ENCODE measurements around the gene CAMKK1. TPM values are rescaled to one million over a fixed set of nuclear protein-coding genes. Genes with fewer than 3 reads are reported as not detected.
A peak's percentile ranks its signal among the peaks of the same experiment; 100 is the strongest.

CAMKK1 gene
- total and polyA plus RNA-seq, 2 of the 4 experiments (the other 2 are of a cell fraction), result 4.1 to 8.2 TPM

GRCh38 chr17:3867106-3867505 is 25.7 kb downstream of the CAMKK1 start:
- Histone ChIP-seq H2BK120ac (ENCODE audit: low read depth, low read length) (no peak overlapping the region), H3K79me1 (ENCODE audit: low read depth in 1 of 2, low read length in 2 of 2) (no peaks in the 10 kb centered on the region), H3K4me1 (ENCODE audit: control insufficient read depth, insufficient read depth, low read length) (no peaks in the 10 kb centered on the region), H3K9me3 (ENCODE audit: control insufficient read depth, insufficient read depth, low read length) (no peaks in the 10 kb centered on the region), H2AK5ac (ENCODE audit: low read depth, low read length) (no peak overlapping the region), H2BK20ac (ENCODE audit: low read depth, low read length) (no peak overlapping the region), H4K20me1 (ENCODE audit: insufficient read depth, low read length) (no peaks in the 10 kb centered on the region), H3K9me1 (ENCODE audit: insufficient read depth, low read length) (no peaks in the 10 kb centered on the region), H2BK5ac (ENCODE audit: low read depth, low read length, poor library complexity, severe bottlenecking) (no peak overlapping the region), H4K8ac (ENCODE audit: low read depth in 2 of 2, low read length in 2 of 2) (no peak overlapping the region), H3K18ac (ENCODE audit: low read depth, low read length) (no peak overlapping the region), H4K5ac (ENCODE audit: low read depth, low read length) (no peak overlapping the region), H3K27ac (ENCODE audit: insufficient read depth, low read length) (no peak overlapping the region), H3K4ac (ENCODE audit: low read depth, low read length) (no peak overlapping the region), H3K23ac (ENCODE audit: low read depth, low read length) (no peak overlapping the region), H2BK15ac (ENCODE audit: low read depth, low read length) (no peak overlapping the region), H3K36me3 (ENCODE audit: control insufficient read depth, insufficient read depth, low read length) (peaks cover 13% of the 10 kb centered on the region; the same call in 1 of the 2 replicates), H3K4me3 (ENCODE audit: insufficient read depth, low read depth, low read length) (no peak overlapping the region), H3K9ac (ENCODE audit: low read depth, low read length) (no peak overlapping the region), H3K4me2 (ENCODE audit: low read depth, low read length) (no peak overlapping the region), H3K56ac (ENCODE audit: extremely low read depth, insufficient read depth, low read length) (no peak overlapping the region), H4K91ac (ENCODE audit: insufficient read depth, low read depth, low read length) (no peak overlapping the region), H2AK9ac (replicated peaks; ENCODE audit: low read depth, low read length, poor library complexity) (peak overlapping the region; percentile 82), H2AFZ (replicated peaks; ENCODE audit: low read length, poor library complexity) (peak overlapping the region; percentile 21), H3K14ac (replicated peaks; ENCODE audit: low read depth, low read length) (no peak overlapping the region), H3K27me3 (ENCODE audit: control insufficient read depth, insufficient read depth, low read length) (no peaks in the 10 kb centered on the region)
- CTCF ChIA-PET, result no interaction called here
- intact Hi-C loops (cut with micrococcal nuclease) (loop anchor here (10.0 kb wide), 1 partner anchor 208 kb away; no protein-coding TSS in a partner anchor), dilution Hi-C loops (cut with HindIII; ENCODE audit: low sequenced_read_pairs, unreplicated experiment) (no loop called here), in situ Hi-C loops (cut with MboI; ENCODE audit: low sequenced_read_pairs) (no loop called here)
- POLR2A ChIA-PET (ENCODE audit: unreplicated experiment), result no interaction called here
- DNase-seq (no peak), ATAC-seq (ENCODE audit: low read depth) (no peak)
- TF ChIP-seq RAD21 (IDR thresholded peaks at IDR 0.05; ENCODE audit: low read length), result no peak
- no peak for TF ChIP-seq NFE2L2 (IDR thresholded peaks at IDR 0.05; ENCODE audit: low read depth, low read length)
- TF ChIP-seq, protein P1, sequence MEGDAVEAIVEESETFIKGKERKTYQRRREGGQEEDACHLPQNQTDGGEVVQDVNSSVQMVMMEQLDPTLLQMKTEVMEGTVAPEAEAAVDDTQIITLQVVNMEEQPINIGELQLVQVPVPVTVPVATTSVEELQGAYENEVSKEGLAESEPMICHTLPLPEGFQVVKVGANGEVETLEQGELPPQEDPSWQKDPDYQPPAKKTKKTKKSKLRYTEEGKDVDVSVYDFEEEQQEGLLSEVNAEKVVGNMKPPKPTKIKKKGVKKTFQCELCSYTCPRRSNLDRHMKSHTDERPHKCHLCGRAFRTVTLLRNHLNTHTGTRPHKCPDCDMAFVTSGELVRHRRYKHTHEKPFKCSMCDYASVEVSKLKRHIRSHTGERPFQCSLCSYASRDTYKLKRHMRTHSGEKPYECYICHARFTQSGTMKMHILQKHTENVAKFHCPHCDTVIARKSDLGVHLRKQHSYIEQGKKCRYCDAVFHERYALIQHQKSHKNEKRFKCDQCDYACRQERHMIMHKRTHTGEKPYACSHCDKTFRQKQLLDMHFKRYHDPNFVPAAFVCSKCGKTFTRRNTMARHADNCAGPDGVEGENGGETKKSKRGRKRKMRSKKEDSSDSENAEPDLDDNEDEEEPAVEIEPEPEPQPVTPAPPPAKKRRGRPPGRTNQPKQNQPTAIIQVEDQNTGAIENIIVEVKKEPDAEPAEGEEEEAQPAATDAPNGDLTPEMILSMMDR (conservative IDR thresholded peaks at IDR 0.05; ENCODE audit: low read depth, low read length), result no peak
- TF ChIP-seq, protein P2, sequence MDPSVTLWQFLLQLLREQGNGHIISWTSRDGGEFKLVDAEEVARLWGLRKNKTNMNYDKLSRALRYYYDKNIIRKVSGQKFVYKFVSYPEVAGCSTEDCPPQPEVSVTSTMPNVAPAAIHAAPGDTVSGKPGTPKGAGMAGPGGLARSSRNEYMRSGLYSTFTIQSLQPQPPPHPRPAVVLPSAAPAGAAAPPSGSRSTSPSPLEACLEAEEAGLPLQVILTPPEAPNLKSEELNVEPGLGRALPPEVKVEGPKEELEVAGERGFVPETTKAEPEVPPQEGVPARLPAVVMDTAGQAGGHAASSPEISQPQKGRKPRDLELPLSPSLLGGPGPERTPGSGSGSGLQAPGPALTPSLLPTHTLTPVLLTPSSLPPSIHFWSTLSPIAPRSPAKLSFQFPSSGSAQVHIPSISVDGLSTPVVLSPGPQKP (IDR thresholded peaks at IDR 0.05; ENCODE audit: borderline replicate concordance, low read depth, low read length), result no peak
- TF ChIP-seq MXI1 (IDR thresholded peaks at IDR 0.05; ENCODE audit: borderline replicate concordance, low read depth, low read length), result no peak
- no peak for TF ChIP-seq MAZ (IDR thresholded peaks at IDR 0.05; ENCODE audit: borderline replicate concordance, low read depth, low read length)
- TF ChIP-seq, protein P3, sequence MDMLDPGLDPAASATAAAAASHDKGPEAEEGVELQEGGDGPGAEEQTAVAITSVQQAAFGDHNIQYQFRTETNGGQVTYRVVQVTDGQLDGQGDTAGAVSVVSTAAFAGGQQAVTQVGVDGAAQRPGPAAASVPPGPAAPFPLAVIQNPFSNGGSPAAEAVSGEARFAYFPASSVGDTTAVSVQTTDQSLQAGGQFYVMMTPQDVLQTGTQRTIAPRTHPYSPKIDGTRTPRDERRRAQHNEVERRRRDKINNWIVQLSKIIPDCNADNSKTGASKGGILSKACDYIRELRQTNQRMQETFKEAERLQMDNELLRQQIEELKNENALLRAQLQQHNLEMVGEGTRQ (IDR thresholded peaks at IDR 0.05; ENCODE audit: low read depth, low read length), result no peak
- TF ChIP-seq RFX5 (IDR thresholded peaks at IDR 0.05; ENCODE audit: low read depth, low read length), result no peak
- no peak for TF ChIP-seq BHLHE40 (IDR thresholded peaks at IDR 0.05; ENCODE audit: low read depth, low read length)
- TF ChIP-seq CEBPB (IDR thresholded peaks at IDR 0.05; ENCODE audit: low read depth, low read length), result no peak
- TF ChIP-seq POLR2A (IDR thresholded peaks at IDR 0.05; ENCODE audit: low read depth, low read length), result no peak
- no peak for TF ChIP-seq CHD1 (IDR thresholded peaks at IDR 0.05; ENCODE audit: low read depth, low read length)
- no peak for TF ChIP-seq MAFK (IDR thresholded peaks at IDR 0.05; ENCODE audit: low read depth, low read length)
- BruUV-seq (replicated peaks), result no TSS peak
- 59% methylated on average over 10 of the region's 17 CpGs; no CpG with 5 or more reads in 1 of the 2 experiments for WGBS, 2 experiments (ENCODE audit: extremely low coverage in 2 of 2, insufficient read length in 1 of 2)
